Subcutaneous adipose tissue (tissue), 4 donors: ENCODE data around the gene FN3K. TPM values are rescaled to one million over a fixed set of nuclear protein-coding genes. Genes with fewer than 3 reads are reported as not detected.

Source experiments
- CTCF ChIP-seq: fragments of 450-650 bp; IDR thresholded peaks from one replicate; pipeline ENCODE4 v1.5.1; 2016; ENCODE audit warnings: low read depth, mild to moderate bottlenecking, control low read depth, antibody characterized with exemption, moderate library complexity
- total RNA-seq, 4 donors: library from RNA; depleted of rRNA; stranded (reverse); fragments of >200 nt; gene quantifications; one replicate each; pipeline ENCODE4 v1.1.0, GENCODE V29; 2016

The FN3K gene
- total RNA-seq, 4 donors from 2014 or later: 2.0 to 35.8 (median 5.2) TPM

- no peak for TF ChIP-seq CTCF
Observed at GRCh38 chr17:82729479-82730260, 5.7 kb upstream of the FN3K start.

GRCh38 chr17:82732118-82732743, 3.2 kb upstream of the FN3K start:
- TF ChIP-seq CTCF: no peak

- TF ChIP-seq CTCF: no peak
Observed at GRCh38 chr17:82736511-82737185, 1.2 kb downstream of the FN3K start.

DNA sequence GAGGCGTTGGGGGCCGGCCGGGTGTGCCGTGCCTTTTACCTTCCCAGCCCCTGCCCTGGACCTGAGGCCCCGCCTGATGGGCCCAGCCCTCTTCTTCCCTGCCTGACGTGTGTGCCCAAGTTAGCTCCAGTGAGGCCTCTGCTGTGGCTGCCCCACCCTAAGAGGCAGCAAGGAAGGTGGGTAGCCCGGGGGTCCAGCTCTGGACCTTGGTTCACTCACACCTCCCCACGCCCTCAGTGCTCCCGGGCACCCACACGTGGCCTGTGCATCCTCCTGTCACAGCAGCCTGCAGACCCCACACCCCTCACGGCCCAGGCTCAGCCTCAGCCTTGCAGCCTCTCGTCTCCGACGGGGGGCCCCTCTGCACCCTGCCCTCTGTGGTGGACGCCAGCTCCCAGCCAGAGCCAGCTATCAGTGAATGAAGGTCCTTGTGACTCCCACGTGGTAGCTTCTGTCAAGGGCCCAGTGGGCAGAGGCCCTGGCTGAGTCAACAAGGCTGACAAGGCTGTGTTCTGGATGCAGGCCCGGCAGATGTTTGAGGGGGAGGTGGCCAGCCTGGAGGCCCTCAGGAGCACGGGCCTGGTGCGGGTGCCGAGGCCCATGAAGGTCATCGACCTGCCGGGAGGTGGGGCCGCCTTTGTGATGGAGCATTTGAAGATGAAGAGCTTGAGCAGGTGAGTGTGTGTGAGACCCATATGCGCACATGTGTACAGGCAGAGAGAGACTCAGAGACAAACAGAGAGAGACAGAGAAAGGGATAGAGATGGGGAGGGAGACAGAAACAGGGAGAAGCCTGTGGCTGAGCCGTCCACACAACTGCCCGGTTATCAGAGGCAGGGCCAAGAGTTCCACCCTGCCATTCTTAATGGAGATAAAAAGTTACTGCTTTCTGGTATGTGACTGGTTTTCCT, 2.8 kb downstream of the FN3K start:
- TF ChIP-seq CTCF: no peak

DNA sequence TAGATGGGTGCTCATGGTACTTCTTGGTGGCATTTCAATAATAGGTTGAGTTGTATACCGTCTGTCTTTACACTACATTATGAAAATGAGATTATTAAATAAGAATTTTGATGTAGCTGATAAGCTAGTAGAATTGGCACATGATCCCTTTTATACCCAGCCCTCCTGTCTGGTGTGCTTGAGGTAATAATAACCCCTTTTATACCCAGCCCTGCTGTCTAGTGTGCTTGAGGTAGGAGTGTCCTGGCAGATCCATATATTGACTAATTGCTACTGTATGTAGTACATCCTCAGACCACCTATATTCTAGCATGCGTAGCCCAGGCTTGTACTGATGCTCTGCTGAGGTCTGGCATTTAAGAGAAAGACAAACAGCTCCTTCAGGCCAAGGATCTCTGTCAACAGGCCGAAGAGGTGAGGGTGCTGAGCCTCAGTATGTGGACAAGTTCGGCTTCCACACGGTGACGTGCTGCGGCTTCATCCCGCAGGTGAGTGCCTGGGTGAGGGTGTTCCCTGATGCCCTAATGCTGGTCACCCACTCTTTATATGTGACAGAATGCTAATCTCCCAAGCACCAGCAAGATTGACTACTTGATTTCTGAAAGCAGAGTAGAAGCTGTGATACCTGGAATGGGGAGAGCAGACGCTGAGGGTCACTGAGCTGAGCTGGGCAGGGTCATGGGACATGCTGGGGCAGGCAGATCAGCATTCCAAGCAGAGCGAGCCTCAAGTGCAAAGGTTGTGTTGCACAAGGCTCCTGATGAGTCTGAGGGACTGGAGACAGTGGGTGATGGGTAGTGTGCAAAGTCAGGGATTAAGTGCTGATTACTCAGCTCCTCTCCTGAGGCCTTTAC, 5.7 kb downstream of the FN3K start:
- no peak for TF ChIP-seq CTCF

DNA sequence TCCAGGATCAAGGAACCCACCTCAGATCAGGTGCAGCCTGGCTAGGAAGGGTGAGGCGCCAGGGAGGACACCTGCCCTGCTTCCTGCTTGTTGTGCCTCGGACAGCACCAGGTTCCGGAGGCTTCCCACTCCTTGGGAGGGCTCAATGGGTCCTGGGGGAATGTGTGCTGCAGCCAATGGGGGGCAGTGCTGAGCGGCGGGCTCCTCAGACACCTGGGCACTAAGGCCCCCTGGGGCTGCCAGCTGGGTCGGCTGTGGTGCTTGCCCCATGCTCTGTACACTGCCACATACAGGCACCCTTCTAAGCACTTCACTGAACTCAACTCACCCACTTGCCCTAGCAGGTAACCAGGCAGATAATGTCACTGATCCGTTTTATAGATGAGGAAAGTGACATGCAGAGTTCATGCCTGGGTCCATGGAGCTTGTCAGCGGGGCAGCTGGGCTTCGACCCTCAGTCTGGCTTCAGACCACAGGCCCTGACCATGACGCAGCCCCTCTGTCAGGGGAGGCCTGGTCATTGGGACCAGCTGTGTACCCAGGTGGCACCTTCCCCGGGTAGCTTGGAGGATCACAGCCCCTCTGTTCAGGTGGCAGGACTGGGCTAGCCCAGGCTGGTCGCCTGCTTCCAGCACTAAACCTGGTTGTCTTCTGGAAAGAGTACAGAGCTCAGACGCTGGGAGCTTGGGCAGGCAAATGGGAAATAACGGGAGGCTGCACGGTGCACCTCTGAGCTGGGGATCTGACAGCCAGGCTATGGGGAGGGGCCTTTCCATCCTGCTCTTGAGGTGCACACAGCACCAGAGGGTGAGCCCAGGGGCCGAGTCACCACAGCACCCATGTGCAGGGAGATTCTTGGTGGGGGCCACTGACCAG, 8.2 kb downstream of the FN3K start:
- TF ChIP-seq CTCF: no peak
